NCI-H2227 treated with DMSO at 0.1 percent for 48 hours (cell line): ENCODE measurements around the gene CCDC192.

Experiments
- DNase-seq: peaks from one replicate; lab custom pipeline; 2025; lab: John Stamatoyannopoulos, UW

The CCDC192 gene

DNA sequence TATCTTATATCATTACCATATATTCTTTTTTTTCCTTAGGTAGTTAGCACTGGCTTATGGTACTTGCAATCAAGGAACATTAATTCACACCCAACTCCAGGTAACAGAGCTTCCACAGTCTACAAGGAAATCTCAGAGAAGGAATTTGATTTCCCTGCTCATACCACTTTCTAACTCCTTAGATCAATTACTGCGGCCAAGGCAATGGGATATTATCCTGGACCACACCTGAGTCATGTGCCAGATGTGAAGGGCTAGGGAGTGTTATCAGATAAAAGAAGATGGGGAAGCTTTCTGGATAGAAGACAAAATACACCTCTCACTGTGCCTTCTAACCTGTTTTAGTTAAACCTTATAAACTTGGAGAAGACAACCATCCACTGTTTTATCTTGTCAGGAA lies 181.2 kb downstream of the CCDC192 start:
- no peak for DNase-seq

DNA sequence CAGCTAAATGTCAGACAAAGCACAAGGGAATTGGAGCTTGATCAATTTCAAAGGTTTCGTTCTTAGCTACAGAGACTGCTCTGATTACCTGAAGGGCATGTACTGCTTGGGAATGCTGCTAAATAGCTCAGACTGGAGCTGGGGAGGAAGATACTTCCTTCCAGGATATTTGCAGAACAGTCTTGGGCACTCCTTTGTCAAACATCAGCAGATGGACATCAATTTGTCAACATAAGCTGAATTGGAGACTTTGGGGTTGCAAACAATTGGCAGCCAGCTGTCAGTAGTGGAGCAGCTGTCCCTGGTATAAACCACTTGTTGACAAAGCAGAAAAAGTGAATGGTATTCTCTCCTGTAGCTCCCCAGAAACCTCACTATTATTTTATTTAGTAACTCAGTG lies 182.0 kb downstream of the CCDC192 start:
- DNase-seq: no peak

DNA sequence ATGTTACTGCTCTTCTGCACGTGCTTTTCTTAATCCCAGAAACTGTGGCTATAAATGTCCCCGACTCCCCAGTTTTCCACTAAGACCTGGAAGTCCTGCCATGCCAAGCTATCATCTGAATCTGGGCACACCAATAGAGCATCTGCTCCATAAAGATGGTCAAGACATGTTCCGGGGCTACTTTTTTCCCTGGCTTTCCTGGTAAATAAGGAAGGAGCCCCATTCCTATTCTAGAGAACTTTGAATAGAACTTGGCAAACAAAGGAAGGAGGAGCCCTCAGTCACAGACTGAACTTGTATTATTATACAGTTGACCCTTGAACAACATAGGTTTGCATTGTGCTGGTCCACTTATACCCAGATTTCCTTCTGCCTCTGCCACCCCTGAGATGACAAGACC lies 182.9 kb downstream of the CCDC192 start:
- DNase-seq: no peak

DNA sequence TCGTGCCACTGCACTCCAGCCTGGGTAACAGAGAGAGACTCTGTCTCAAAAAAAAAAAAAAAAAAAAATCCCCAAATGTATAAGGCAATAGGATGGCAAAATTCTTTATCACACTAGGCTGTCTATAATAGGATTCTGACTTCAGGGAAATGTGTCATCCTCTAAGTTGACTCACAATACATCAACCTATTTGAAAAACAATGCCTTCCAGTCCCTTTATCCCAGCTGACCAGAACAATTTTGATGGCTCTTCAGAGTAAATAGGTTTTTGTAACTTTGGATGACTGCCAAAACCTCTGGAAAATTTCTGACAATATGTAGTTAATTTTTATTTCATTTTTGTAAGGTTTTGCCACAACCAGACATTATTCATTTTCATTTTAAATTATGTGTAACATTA lies 184.1 kb downstream of the CCDC192 start:
- peak; percentile 7 for DNase-seq

DNA sequence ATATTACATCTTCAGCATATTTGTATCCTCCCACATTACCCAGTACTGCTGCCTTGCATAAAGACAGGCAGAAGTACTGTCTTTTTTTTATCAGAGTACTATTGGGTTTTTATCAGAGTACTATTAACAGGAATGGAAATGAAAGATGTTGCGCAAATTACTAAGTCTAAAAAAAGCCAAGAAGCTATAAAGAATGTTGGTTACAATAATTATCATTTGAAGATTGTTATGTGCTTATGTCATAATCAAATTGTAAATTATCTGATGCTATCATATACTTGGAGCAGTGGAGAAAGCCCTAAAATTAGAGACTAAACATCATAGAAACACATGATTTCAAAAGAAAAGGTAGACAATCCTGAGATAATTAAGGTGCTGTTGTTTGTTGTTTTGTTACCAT lies 188.8 kb downstream of the CCDC192 start:
- no peak for DNase-seq

DNA sequence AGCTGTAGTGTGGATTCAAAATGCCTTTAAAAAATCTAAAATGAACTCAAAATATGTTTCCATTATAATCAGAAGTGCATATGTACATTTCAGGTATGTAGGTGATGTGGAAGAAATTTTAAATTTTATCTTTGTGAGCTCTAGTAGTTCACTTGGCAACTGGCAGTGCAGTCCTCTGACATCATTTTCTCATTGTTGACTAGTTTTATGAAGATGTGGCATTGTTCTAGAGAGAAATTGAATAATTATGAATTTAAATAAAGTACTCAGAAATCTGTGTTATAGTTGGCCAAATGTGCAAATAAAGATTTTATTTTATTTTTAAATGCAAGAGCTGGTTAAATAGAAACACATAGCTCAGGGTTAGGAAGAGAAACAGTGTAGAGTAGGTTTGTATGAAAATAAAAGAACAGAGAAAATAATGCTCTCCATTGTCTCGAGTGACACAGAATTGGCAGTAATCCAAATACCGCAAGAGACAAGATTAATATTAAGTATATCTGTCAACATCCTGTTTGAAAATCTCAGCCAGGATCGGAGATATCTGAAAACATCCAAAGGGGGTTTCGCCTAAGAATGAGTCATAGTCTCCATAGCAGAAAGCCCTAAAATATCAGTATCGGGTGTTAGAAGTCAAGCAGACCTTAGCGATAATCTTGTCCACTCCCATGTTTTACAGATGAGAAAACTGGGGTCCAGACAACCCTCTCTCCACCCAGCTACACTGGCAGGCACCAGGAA lies 189.4 kb downstream of the CCDC192 start:
- peak; percentile 15 for DNase-seq

DNA sequence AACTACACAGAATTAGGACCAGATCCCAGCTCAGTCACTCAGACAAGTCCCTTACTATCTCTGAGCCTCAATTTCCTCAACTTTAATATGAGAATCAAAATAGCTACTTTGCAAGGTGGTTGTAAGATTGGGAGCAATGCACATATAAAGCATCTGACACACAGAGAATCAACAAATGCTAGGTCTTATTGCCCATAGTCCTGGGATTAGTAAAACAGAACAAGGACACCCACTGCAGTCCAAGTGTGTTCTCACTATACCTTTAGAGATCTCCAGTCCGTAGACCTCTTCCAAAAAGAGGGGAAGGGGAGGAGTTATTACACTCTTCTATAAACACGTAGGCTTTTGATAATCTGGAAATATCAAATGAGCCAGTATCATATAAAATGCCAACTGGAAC lies 190.0 kb downstream of the CCDC192 start:
- no peak for DNase-seq

DNA sequence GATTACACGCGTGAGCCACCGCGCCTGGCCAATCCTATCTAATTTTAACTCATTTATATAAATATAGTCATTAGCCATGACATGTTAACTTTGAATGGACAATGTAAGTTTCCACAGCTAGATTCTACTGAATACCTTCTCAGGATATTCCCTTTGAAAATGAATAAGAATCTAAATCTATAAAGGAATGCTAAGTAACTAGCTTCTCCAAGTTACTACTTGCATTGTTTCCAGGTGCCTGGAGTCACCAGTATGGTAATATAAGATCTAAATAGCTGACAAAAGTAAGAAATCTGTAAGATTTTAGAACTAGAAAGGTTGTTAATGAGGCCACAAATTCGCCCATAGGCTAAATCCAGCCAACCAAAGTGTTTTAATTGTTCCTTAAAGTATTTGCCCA lies 191.3 kb downstream of the CCDC192 start:
- DNase-seq: no peak

DNA sequence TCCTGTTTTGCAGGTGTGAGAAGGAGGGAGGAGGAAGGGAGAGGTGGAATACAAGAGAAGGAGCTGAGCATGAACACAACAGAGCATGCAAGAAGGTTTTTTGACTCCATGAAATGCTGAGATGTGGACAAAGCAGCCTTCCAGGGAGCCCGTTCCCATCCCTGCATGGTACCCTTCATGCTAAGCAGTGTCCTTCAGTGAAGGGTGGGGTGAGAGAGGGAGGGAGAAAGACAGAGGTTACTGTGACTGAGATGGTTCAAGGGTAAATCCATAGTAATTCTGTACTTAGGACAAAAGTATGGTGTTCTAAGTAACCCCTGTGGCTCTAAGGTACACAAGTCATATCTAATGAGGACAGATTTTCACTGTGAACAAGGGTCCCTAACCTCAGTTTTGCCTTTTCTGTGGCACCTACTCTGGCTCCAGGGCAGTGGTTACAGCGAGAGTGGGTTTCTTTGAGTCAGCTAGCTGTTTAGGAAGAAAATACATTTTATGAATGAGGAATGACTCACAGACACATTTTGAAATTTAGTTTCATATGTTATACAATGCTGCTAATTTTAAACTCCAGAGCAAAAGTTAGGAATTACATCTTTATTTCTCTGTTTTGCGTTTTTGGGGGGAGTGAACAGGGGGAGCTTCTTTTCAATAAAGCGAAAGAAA lies 195.5 kb downstream of the CCDC192 start:
- DNase-seq: no peak

DNA sequence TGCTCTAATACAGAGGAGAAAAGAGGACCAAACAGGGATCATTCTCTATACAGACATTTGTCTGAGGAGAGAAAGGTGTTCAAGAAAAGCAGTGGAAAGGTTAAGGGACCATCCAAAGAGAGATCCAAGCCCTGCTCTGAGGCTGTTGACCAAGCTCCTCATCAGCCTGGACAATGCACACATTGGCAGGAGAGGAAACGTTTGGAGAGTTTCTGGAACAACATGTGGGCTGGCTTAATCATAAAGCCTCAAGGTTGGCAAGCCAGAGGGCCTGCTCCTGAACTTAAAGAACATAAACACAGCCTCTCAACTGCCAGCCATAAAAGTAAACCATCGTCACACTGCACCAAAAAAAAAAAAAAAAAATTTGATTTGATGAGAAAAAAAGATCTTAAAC lies 196.0 kb downstream of the CCDC192 start:
- no peak for DNase-seq

DNA sequence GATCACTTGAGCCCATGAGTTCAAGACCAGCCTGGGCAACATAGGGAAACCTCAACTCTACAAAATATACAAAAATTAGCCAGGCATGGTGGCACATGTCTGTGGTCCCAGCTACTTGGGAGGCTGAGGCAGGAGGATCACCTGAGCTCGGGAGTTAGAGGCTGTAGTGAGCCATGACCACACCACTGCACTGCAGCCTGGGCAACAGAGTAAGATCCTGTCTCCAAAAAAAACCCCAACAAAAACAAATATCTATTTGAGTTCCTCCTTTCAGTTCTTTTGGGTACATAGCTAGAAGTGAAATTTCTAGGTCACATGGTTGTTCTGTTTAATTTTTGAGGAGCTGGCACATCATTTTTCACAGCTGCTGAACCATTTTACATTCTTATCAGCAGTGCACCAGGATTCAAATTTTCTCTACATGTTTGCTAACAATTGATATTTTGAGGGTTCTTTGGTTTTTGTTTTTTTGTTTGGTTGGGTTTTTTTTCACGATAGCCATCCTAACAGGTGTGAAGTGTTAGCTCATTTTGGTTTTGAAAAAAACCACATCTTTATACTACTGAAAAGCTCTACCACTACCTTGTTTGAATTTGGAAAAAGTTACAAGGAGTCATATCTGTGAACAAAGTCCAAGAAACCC lies 203.5 kb downstream of the CCDC192 start:
- DNase-seq: no peak

DNA sequence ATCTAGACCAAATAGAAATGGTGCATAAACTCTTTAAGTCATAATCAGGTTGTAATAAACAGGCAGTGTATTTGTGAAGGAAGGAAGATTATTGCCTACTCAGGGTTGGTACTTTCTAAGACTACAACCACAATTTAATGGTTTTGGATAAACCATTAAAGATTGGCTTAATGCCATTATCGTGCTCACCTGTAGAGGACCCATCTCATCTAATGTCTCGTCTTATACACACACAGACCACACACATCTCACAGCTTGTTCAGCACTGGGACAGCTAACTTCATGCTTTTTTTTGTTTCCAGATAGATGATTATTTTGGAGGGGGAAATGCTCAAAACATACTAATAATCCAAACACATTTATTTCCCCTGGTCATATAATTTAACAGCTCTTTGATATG lies 204.7 kb downstream of the CCDC192 start:
- DNase-seq: no peak

DNA sequence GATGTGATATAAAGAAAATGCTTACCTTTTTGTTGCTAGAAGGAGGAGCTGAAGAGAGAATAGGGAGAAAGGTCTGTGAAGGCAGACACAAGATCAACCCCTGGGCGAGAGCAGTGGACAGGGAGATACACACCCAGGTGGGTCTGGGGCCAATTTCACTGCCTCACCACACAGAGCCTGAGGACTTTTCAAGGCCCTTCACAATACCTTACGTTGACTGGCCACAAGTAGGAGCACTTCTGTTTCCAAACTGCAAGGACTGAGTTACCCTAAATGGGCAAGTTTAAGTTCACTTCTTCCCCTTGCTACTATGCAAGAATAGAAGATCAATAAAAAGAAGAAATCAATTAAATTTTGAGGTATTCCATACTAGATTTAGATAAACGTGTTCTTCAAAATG lies 205.9 kb downstream of the CCDC192 start:
- DNase-seq: no peak

DNA sequence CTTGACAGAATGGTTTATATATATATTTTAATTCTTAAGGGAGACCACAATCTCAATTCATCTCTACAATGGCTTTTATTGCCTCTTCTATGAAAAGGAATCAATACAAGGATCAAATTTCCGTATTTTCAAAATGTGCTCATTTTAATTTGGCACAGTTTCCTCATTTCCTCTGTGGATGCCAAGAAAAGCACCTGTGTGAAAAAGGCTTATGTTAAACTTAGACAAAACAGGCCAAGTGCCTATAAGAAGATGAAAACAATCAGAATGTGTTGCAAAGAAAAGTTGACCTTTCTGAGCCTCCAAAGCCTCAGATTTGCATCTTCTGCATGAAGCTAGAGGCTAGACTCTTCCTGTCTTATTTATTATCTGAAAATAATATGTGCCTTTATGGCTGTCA lies 206.6 kb downstream of the CCDC192 start:
- no peak for DNase-seq

DNA sequence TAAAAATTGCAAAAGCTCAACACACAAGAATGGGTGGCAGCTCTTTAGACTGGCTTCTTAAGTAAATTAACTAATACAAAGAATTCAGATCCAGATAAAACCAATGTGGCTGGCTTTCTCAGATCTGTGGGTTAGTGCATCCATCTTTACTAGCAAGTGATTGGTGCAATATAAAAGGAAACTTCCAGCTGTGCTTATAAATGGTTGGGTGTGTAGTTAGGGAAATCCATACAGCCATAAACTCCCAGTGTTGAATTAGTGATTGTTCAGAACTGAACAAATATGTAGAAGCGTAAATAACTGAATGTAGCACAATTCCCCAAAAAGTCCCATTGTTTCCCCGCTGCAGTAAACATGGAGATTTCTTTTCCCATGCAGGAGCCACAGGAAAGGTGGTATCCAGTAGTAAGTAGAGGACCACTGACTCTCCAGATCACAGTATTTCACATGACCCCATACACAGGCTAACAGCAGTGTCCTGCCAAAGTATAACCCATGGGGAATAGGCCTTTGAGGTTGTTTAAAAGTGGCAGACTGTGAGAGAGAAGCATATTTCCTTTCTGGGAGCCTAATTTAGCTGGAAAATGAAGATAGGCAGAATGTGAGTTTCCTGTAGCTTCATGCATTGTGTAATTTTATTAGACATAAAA lies 207.2 kb downstream of the CCDC192 start:
- no peak for DNase-seq

DNA sequence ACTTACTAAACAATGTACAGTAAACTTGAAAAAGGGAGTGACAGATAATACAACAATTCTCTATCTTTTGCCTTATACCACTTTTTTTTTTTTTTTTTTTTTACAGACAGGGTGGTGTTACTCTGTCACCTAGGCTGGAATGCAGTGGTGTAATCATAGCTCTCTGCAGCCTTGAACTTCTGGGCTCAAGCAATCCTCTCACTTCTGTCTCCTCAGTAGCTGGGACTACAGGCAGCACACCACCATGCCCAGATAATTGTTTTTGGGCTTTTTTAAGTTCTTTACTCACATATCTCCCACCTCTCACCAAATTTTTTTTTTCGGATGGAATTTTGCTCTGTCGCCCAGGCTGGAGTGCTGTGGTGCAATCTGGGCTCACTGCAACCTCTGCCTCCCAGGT lies 208.4 kb downstream of the CCDC192 start:
- no peak for DNase-seq

DNA sequence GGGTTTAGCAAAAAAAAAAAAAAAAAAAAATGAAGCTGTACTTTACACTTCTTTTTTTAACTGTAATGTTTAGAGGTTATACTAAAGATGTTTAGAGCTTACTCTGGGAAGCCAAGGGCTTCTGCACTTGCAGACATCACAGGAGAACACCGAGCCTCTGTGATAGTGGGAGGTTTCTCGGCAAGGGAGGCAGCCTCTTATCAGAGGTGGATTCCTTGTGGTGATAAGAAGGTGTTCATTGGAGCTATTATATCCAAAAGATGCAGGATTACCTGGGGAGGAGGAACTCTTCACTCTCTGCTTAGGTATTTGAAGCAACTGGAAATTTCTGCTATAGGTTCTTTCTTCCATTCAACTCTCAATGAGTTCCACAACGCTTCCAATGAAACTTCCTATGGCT lies 209.2 kb downstream of the CCDC192 start:
- DNase-seq: no peak

DNA sequence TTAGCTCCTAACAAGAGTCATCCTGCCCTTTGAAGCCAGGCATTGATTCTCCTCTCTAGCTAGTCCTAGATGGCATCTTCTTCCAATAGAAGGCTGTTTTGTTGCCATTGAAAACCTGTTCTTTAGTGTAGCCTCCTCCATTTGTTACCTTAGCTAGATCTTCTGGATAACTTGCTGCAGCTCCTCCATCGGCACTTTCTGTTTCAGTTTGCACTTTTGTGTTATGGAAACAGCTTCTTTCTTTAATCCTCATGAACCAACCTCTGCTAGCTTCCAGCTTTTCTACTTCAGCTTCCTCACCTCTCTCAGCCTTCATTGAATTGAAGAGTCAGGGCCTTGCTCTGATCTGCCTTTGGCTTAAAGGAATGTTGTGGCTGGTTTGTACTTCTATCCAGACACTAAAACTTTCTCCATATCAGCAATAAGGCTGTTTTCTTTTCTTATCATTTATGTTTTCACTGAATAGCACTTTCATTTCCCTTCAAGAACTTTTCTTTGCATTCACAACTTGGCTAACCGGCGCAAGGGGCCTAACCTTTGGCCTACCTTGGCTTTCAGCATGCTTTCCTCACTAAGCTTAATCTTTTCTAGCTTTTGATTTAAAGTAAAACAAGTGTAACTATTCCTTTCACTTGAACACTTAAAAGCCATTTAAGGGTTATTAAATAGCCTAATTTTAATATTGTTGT lies 213.8 kb downstream of the CCDC192 start:
- DNase-seq: no peak

DNA sequence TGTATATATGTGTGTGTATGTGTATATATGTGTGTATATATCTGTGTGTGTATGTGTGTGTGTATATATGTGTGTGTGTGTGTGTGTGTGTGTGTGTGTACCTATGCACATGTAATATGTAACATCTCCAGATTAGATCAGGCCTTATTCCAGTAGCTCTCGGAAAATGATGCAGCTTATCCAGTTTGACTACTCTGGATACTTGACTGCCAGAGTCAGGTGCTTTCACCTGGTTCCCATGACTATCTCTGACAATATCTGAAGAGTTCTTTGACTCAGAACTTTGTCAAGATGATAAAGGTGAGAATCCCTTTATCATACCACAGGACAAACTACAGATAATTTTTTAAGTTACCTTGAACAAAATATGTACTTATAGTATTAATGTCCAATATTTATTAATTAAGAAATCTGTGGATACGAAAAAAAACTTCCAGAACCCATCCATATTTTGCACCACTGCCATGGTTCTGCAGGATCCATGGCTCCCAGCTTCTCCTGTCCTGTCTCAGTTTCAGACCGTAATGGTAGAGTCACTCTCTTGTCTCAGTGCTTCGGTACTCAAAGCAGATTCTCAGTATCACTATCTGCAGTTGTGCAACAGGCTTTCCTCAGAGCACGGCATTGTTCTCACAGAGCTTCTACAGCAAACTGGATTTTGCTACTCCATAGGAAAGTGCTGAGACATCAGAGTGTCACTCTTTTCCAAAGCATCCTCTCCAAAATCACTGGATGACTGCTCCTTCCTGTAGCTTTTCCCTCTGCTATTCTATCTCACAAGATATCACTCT lies 216.0 kb downstream of the CCDC192 start:
- DNase-seq: no peak

DNA sequence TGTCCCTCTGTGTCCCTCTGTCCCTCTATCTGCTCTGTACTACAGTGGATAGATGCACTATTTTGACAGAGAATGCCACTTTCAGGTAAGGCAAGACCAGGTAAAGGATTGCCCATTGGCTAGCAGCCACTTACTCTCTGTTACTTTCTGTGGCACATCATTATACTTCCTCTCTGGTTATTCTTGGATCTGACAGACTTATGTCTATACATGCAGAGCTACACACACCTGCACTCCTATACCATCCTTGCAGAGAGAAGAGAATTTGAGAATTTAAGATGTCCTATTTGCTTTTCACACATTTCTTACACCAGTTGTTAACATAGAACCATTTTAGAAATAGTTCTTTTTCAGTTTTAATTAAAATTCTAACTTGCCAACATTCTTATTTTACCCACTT lies 216.6 kb downstream of the CCDC192 start:
- no peak for DNase-seq

DNA sequence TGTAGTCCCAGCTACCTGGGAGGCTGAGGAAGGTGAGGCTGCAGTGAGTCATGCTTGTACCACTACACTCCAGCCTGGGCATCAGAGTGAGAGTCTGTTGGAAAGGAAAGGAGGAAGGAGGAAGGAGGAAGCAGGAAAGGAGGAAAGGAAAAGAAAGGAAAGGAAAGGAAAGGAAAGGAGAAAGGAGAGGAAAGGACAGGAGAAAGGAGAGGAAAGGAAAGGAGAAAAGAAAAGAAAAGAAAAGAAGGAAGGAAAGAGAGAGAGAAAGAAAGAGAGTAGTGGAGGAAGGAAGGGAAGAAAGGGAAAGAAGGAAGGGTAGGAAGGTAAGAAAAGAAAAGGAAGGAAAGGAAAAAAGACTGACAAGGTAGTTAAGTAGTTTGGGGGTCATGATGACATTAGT lies 217.7 kb downstream of the CCDC192 start:
- DNase-seq: no peak

DNA sequence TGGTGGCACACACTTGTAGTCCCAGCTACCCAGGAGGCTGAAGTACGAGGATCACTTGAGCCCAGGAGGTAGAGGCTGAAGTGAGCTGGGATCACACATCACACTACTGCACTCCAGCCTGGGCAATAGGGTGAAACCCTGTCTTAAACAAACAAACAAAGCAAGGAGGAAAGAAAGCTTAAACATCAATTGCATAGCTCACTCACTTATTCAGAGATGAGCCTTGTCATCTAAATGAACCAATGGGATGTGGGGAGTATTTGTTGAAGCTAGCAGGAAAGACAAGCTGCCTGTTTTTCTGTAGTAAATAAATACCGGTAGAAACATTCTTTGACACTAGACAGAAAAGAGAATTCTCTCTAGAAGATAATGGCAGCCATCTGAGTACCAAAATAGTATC lies 219.4 kb downstream of the CCDC192 start:
- DNase-seq: no peak
